SH-SY5Y (cell line): Measurements from ENCODE around the gene RAD51B.

Source experiments
- GATA2 ChIP-seq: IDR thresholded peaks from 2 replicates; pipeline ENCODE4 v1.6.1; 2011; ENCODE audit warnings: mild to moderate bottlenecking, low read depth, low read length
- GATA3 ChIP-seq: IDR thresholded peaks from 2 replicates; pipeline ENCODE4 v1.6.1; 2011; ENCODE audit warnings: low read depth, mild to moderate bottlenecking, low read length, moderate library complexity

The RAD51B gene

DNA sequence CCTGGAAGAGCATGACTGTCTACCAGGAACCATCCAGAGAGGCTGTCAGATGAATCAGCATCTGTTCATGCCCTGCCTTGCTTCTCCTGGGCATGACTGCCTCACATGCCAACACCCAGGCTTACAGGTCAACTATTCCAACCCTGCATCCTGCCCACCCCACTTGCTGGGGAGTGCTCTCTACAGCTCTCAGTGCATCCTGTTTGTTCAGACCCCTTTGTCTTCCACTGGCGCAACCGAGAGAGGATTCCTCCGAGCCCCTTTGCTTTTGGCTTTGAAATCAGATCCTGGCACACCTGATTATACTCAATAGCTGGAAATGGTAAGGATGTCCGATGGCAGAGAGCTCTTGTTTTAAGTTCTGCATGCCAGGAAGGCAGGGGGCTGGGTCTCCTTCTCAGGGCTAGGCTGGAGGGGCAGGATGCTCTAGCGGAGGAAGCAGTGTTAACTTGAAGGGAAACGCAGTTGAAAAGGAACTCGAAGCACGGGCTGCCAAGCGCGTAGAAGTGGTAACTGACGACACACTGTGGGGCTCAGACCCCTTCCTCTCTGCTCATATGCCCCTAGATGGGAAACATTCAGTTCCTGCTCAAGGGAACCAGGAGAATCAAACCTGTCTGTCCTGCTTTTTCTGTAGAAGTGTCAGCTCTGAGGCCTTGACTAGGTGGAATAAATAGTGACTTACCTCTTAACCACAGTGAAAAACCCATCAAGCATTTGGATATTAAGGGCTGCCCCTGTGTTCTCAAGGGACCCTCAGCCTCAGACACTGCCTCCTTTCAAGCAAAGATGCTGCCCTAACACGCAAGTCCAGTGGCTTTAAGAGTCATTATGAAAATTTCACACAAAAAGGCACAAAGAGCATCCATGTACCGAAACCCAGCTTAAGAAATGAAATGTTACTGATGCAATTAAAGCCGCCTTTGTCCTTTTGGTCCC lies 675.8 kb downstream of the RAD51B start:
- no peak for TF ChIP-seq GATA2
- no peak for TF ChIP-seq GATA3

DNA sequence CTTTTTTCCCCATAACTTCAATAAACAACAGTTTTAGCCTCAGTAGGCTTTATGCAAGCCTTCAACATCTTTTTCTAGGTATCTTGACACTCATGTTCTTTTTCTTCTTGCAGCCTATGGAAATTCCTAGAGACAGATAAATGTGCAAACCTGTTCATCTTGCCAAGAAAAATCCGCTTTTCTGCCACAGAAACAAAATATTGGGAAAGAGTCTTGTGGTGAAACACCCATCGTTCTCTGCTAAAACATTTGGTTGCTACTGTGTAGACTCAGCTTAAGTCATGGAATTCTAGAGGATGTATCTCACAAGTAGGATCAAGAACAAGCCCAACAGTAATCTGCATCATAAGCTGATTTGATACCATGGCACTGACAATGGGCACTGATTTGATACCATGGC lies 677.4 kb downstream of the RAD51B start:
- no peak for TF ChIP-seq GATA3
- TF ChIP-seq GATA2 = no peak

DNA sequence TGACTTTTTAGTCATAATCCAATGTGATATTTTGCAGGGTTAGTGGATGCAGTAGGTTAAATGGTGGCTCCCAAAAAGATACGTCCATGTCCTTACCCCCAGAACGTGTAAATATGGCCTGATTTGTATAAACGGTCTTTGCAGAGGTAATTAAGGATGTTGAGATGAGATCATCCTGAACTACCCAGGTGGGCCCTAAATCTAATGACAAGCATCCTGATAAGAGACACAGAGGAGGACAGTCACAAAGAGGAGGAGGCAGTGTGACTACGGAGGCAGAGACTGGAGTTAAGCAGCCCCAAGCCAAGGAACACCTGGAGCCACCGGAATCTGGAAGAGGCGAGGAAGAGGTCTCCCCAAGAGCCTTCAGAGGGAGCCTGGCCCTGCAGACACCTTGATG lies 679.9 kb downstream of the RAD51B start:
- TF ChIP-seq GATA3 = no peak
- TF ChIP-seq GATA2 = no peak

DNA sequence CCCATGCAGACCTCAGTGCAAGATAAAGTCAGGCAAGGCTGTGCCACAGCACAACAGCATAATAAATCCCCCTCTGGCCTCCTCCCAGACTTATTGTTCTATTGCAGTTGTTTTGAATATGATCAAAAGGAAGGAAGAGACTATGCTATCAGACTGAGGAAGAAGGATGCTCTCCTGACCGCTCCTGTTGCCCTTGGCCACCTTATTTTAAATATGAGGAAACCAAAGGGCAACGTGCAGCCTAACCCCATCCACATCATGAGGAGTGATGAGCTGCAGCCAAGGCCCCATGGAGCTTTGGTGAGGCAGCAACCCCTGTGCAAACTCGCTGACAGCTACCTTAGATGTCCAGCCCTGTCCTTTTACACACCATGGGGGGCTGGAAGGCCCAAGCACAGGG lies 681.6 kb downstream of the RAD51B start:
- TF ChIP-seq GATA2 (no peak), GATA3 (no peak)

DNA sequence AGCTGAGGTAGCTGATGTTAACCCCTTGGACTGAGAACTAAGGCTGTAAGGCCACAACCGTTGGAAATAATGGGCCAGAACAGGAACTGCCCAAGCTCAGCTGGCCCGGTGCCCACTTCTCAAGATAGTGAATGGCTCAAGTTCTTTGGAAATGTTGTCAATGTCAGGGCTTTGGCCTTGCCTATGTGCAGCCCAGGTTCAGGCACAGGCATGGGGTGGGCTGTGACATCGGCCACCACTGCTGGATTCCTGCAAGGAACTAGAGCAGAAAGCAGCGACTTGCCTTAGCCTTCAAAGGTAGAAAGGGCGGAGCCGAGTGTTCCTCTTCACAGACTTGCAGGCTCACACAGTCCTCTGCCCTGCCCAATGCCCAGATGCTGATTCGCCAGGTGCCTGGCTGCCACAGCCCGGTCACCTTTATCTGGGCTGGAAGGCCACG lies 682.1 kb downstream of the RAD51B start:
- TF ChIP-seq GATA3 (no peak), GATA2 (no peak)

DNA sequence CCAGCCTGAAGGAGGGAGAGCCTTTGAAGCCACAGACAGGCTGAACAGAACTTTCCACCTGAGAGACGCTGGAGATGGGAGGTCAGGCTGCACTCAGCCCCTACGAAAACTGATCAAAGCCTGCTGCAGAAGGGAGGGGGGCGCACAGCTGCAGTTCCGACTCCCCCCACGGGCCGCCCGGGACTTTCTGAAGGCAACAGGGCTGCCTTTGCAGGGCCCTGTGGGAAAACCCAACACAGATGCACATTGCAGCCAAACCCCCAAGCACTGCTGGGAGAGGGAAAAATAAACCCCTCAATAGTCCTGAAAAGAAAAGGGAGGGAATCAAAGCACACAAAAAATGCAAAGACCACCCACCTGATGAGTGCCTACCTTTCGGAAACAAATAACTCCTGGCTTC lies 682.7 kb downstream of the RAD51B start:
- no peak for TF ChIP-seq GATA2
- no peak for TF ChIP-seq GATA3

DNA sequence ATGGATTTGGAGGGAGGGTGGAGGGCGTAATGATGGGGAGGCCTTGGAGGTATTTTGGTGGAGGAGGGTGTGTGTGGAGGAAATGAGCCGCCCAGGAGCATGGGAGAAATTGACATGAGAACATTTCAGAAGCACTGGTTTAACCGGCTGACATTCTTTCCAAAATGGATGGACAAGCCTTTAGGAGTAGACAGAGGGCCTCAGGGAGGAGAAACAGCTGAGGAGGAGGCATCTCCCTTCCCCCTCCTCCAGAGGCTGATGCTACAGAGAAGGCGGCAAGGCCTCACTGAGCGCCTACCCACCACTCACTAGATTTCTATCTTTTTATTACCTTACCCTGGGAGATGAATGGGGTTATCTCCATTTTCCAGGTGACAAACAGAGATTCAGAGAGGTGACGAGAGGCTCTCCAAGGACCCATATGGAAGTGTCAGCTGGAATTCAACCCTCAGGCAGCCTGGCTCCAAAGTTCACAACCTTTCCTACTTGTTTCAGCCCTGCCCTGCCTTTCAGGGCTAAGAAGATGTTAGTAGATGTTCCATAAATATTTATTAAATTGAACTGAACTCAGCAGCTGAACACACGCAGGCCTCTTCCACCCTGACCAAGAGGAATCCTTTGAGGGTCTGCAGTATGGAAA lies 683.7 kb downstream of the RAD51B start:
- no peak for TF ChIP-seq GATA2
- no peak for TF ChIP-seq GATA3

DNA sequence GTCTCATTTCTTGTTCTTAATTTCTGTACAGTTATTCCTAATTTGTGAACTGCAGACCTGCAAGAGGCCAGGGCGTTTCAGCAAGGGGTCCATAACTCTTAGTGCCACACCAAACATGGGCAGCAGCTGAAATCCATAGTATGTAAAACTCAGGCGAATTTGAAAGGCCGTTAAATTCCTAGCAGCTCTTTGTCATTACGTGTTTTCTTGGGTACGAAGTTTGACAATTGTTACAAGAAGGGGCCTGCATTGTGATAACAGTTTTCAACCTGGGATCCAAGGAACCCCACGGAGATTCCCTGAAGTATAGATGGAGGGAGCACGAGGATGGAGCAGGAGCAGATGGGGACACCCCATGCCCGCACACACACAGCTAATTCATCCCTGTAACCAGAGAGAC lies 685.3 kb downstream of the RAD51B start:
- TF ChIP-seq GATA2 (no peak), GATA3 (no peak)

DNA sequence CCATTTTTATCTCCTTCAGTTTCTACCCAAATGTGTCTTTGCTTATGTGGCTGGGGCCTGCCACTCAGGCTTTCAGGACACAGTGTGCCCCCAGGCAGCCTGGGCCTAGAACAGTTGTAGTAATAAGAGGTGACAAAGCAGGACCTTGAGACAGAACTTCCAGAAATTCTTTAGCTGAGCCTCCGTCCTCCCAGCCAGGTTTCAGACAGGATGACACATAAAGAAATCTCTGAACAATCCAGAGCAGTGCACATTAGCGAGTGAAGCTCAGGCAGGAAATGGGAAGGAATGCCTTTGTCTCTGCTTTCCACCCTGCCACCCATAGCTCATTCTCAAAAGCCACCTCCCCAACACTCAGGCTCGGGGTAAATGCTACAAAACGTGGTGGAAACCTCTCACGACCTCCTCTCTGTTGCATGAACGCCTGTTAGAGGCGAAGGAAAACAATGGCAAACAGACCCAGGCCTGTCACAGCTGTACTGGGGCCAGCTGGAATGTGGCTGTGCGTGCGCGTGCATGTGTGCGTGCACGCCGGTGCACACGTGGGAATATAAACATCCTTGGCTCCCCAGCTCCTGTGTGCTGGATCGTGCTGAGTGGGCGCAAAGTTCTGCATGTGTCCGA lies 686.6 kb downstream of the RAD51B start:
- TF ChIP-seq GATA2 = no peak
- TF ChIP-seq GATA3 = no peak

DNA sequence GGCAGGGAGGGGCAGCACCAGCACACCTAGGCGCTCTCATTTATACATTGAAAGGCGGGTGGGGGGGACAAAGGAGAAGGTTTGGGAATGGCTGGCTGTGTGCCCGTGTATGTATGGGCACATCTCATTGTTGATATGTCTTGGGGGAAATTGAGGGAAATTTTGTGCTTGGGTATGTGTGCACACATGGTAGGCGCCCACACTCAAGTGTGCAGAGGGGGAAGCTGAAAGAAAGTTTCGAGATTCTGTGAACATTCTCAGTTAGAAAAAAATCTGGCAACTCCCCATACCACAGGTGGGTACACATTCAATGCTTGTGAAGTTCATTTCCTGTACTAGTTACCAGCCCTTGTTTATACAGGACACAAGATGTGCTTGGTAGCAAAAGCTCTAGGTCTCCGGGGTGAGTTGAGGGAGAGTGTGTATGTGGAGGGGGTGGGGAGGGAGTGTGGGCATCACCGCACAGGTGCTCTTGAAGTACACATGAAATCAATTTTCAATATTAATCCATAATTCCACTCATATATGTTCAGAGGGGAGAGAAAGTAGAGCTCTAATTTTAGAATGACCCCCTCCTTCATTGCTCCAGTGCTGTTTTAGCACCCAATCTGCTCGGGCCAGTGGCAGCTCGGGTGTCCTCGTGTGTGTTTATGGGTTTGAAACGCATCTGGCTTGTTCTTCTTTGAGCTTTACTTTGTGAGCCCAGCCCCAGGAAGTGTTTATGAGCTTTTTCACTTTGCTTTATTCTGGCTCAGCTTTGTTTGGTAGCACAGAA lies 687.3 kb downstream of the RAD51B start:
- TF ChIP-seq GATA3 = no peak
- TF ChIP-seq GATA2 = no peak

DNA sequence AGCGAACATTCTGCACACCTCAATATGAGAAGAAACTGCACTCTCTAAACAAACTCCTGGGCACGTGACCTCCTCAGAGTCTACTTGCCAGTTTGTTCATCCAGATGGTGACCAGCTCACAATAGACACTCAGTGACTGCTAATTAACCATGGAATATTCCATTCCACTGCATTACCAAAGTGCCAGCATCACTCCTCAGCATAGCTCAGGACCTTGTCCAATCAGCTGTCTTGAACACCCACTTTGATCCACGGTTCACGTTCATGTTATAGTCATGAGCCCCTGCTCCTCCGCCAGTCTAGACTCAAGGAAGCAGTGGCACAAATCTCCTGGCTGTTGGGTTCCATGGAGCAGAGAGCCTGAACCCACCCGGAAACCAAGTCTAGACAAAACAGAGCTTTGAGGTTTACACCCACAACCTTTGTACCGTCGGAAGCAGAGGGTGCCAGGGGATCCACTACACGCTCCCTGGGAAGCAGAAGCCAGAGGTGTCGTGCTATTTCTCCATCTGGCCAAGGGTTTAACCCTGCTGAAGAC lies 688.0 kb downstream of the RAD51B start:
- no peak for TF ChIP-seq GATA3

DNA sequence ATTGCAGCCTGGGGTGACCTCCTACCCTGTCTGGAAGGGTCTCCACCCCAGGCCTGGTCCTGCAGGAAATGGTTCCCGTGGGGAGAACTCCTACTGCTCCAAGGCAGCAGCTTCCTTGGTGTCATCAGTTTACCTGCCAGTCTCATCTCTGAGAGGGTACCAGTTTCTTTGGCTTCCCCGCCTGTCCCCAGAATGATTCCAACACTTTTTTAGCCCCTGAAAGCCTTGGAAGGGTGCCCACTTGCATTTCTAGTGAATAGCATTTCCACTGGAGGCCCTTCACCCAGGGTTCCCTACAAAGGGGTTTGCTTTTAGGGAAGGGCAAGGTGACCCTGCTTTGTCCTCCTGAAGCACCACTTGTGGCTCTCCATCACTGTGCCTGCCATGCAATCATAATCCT lies 689.0 kb downstream of the RAD51B start:
- TF ChIP-seq GATA2 = no peak
- TF ChIP-seq GATA3 = no peak

DNA sequence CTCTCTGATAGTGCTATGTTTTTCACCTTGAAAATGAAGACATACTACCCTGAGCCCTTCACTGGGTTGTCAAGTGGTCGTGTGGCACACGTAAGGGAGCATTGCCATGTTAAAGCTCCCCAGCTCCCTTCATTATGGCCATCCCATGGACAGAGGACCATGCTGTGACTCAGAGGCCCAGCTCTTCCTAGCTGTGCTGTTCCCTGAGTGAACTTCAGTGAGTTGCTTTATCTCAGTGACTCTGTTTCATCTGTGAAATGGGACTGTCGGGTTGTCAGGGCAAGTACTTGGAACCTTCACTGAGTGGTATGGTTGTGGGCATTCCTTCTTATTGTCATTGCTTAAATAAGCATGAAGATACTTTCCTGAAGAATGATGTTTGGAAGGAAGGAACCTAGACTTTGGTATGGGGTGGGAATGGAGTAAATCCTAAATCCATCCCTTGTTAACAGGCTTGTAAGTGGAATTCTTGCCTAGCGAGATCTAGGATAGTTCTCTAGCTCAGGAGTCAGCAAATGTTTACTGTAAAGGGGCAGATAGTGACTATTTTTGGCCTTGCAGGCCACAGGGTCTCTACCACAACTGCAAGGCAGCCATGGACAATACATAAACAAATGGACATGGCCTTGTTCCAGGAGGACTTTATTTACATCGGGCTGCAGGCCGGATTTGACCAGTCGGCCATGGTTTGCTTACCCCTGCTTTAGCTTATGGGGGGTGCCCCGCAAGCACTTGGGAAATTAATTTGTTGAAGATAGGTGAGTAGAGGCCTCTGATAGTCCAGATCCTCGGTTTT lies 689.8 kb downstream of the RAD51B start:
- TF ChIP-seq GATA2 (no peak), GATA3 (no peak)

DNA sequence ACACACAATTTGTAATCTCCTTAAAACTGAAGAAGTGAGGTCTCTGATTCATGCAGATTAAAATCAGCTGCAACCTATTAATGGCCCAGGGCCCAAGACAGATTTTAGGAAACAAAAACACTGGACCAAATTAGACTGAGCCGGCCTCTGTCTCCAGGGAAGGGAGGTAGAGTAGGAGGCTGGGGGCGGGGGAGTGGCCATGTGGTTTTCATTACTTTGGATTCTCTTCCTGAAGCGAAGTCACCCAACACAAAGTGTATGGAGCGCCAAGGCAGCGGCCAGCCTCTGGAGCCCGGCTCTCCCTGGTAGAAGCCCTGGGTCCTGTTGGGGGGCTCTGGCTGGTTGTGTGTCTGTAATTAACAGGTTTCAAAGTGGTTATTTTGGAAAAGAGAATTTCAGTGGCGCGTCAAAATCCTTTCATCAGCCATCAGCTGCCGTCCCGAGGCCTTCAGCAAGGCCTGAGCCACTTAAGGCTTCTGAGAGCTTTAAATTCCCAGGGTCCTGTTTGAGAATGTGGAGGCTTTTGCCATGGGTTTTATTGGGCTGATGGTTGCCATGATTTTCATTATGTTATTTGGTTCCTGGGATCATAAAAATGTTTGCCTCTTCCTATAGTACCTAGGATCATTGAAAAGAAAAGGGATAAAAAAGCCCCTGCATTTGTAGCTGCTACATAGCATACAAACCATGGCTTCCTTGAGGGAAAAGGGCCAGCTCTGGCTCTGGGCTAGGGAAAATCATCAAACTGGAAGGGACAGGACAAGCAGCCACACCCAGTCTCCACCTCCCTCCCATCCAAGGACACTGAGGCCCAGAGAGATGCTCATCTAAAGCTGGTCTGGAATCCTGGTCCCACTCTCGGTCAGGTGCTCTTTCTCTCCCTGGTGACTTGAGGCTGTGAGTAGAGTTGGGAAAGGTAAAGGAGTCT lies 690.9 kb downstream of the RAD51B start:
- TF ChIP-seq GATA3 = no peak
- TF ChIP-seq GATA2 = peak; percentile 71; the same call in 1 of the 2 replicates
